ENCODE results near the gene ACOT11.

GRCh38 chr1:54606990-54607325, 58.9 kb downstream of the ACOT11 start:
- TF ChIP-seq CTCF (IDR thresholded peaks at IDR 0.05; ENCODE audit: insufficient read depth, low read length) (no peak), REST (IDR thresholded peaks at IDR 0.05; ENCODE audit: insufficient replicate concordance, low read depth) (no peak), POLR2AphosphoS5 (IDR thresholded peaks at IDR 0.05; ENCODE audit: low read depth) (no peak), GABPA (IDR thresholded peaks at IDR 0.05; ENCODE audit: low read depth) (no peak), SPI1 (IDR thresholded peaks at IDR 0.05; ENCODE audit: borderline replicate concordance, low read depth) (no peak)

All from HL-60 (cell line).